ENCODE measurements around the gene CDC37.
"Not testable (repeated sequence)": the region's sequence is repeated elsewhere in the genome, so short reads cannot be mapped to it uniquely, and the experiment has no call there.

CDC37 gene

GRCh38 chr19:10390652-10391286, 12.6 kb downstream of the CDC37 start:
- peak; percentile 75 to 79 for TF ChIP-seq CTCF (IDR thresholded peaks at IDR 0.05)
- intact Hi-C loops (cut with DNase I; ENCODE audit: low total_unique reads) = no loop called here
- H3K4me3 ChIP-seq = no peak overlapping the region
- peaks cover 40 to 51% (median 49%) of the 10 kb centered on the region in 3 donors for H3K36me3 ChIP-seq
- no peak overlapping the region for H3K27ac ChIP-seq
- peaks cover 0 to 8% of the 10 kb centered on the region in 2 donors for H3K27me3 ChIP-seq
- no peaks in the 10 kb centered on the region for H3K9me3 ChIP-seq
- peaks cover 0 to 5% (median 0%) of the 10 kb centered on the region in 4 donors for H3K4me1 ChIP-seq
- DNase-seq = peak; percentile 74 to 80

- Histone ChIP-seq H3K4me3 (no peak overlapping the region), H3K9me3 (no peaks in the 10 kb centered on the region), H3K36me3 (peaks cover 33 to 42% (median 40%) of the 10 kb centered on the region in 3 donors), H3K27ac (no peak overlapping the region), H3K27me3 (peaks cover 0 to 8% of the 10 kb centered on the region in 2 donors), H3K4me1 (peaks cover 0 to 5% (median 0%) of the 10 kb centered on the region in 4 donors)
- TF ChIP-seq CTCF (IDR thresholded peaks at IDR 0.05) = no peak
- intact Hi-C loops (cut with DNase I; ENCODE audit: low total_unique reads) = loop anchor here (2.0 kb wide), 1 partner anchor 121 kb away; no protein-coding TSS in a partner anchor
- no peak for DNase-seq
Observed at GRCh38 chr19:10389863-10390262, 13.5 kb downstream of the CDC37 start.

GRCh38 chr19:10388957-10389356, 14.4 kb downstream of the CDC37 start:
- peaks cover 0 to 8% of the 10 kb centered on the region in 2 donors for H3K27me3 ChIP-seq
- H3K36me3 ChIP-seq = peaks cover 24 to 33% (median 31%) of the 10 kb centered on the region in 3 donors
- peaks cover 0 to 5% (median 0%) of the 10 kb centered on the region in 4 donors for H3K4me1 ChIP-seq
- H3K27ac ChIP-seq = no peak overlapping the region
- H3K9me3 ChIP-seq = no peaks in the 10 kb centered on the region
- H3K4me3 ChIP-seq = no peak overlapping the region
- DNase-seq = peak; percentile 90 to 91
- intact Hi-C loops (cut with DNase I; ENCODE audit: low total_unique reads) = loop anchor here (2.0 kb wide), 1 partner anchor 120 kb away; no protein-coding TSS in a partner anchor
- peak; percentile 86 to 87 for TF ChIP-seq CTCF (IDR thresholded peaks at IDR 0.05)

GRCh38 chr19:10384580-10384979, 18.8 kb downstream of the CDC37 start:
- peaks cover 0 to 8% of the 10 kb centered on the region in 2 donors for H3K27me3 ChIP-seq
- no peak for DNase-seq
- H3K27ac ChIP-seq = no peak overlapping the region
- H3K36me3 ChIP-seq = no peaks in the 10 kb centered on the region
- intact Hi-C loops (cut with DNase I; ENCODE audit: low total_unique reads) = loop anchor here (5.0 kb wide), 1 partner anchor 52 kb away; the partner anchor contains the start of gene RAVER1
- H3K4me3 ChIP-seq = no peak overlapping the region
- H3K9me3 ChIP-seq = no peaks in the 10 kb centered on the region
- H3K4me1 ChIP-seq = peaks cover 0 to 14% (median 8%) of the 10 kb centered on the region in 4 donors
- no peak for TF ChIP-seq CTCF (IDR thresholded peaks at IDR 0.05)

GRCh38 chr19:10383223-10383499, 20.2 kb downstream of the CDC37 start:
- Histone ChIP-seq H3K4me1 (peaks cover 0 to 17% (median 12%) of the 10 kb centered on the region in 4 donors), H3K36me3 (peaks cover 2 to 10% (median 3%) of the 10 kb centered on the region in 3 donors)
- not testable (repeated sequence) for DNase-seq, H3K4me3 ChIP-seq, H3K27me3 ChIP-seq, H3K27ac ChIP-seq, H3K9me3 ChIP-seq
- intact Hi-C loops (cut with DNase I; ENCODE audit: low total_unique reads) = loop anchor here (5.0 kb wide), 1 partner anchor 51 kb away; the partner anchor contains the start of gene RAVER1

- peak; percentile 98 to 99 for DNase-seq
- intact Hi-C loops (cut with DNase I; ENCODE audit: low total_unique reads) = loop anchor here (5.0 kb wide), 1 partner anchor 48 kb away; the partner anchor contains the start of gene RAVER1
- Histone ChIP-seq H3K4me3 (peak within 1 kb of the TSS; percentile 80 to 92), H3K27me3 (no peaks in the 10 kb centered on the region), H3K27ac (peak within 1 kb of the TSS; percentile 80 to 83), H3K36me3 (peaks cover 4 to 32% (median 17%) of the 10 kb centered on the region in 3 donors), H3K4me1 (peaks cover 0 to 17% (median 12%) of the 10 kb centered on the region in 4 donors), H3K9me3 (no peaks in the 10 kb centered on the region)
- peak in 1 of 2 experiments; percentile 12 for TF ChIP-seq CTCF (IDR thresholded peaks at IDR 0.05)
Observed at GRCh38 chr19:10380313-10381102, 22.8 kb downstream of the CDC37 start, which contains the start of gene TYK2. TYK2 (minus strand) TSS chr19:10380572; CDS start chr19:10378406, 2,166 bp downstream.
